Stimulated activated naive B cell treated with anti-CD40 and anti-IgM and Interleukin-4, amounts not matched to agents 10 μg/mL and 1 μg/mL and 100 μg/mL, for 72 hours (primary cell): ENCODE measurements around the gene MT1M.
"Not testable (repeated sequence)": the region's sequence is repeated elsewhere in the genome, so short reads cannot be mapped to it uniquely, and the experiment has no call there.

Experiments used
- ATAC-seq, 2 donors: fragments of 150-1000 bp; cut with Tn5 transposase; replicated peaks; 2 replicates each; pipeline ENCODE4 v1.10.0; 2021; ENCODE audit warnings: moderate library complexity in 1 of 2
- DNase-seq: peaks from one replicate; pipeline ENCODE4 v3.0.0; 2021
- H3K27ac Mint-ChIP-seq: one replicate; pipeline ENCODE4 v1.8.0; 2022; ENCODE audit warnings: mild to moderate bottlenecking, mixed read lengths
- H3K27me3 Mint-ChIP-seq, 2 donors: one replicate each; pipeline ENCODE4 v1.8.0; 2022; ENCODE audit warnings: mixed read lengths in 2 of 2
- H3K36me3 Mint-ChIP-seq, 2 donors: one replicate each; pipeline ENCODE4 v1.8.0; 2022; ENCODE audit warnings: mixed read lengths in 2 of 2, mild to moderate bottlenecking in 1 of 2
- H3K4me1 Mint-ChIP-seq, 2 donors: one replicate each; pipeline ENCODE4 v1.8.0; 2022; ENCODE audit warnings: mixed read lengths in 2 of 2, mild to moderate bottlenecking in 1 of 2
- H3K4me3 Mint-ChIP-seq, 2 donors: one replicate each; pipeline ENCODE4 v1.8.0; 2022; ENCODE audit warnings: mild to moderate bottlenecking in 2 of 2, mixed read lengths in 2 of 2, moderate library complexity in 1 of 2
- H3K9me3 Mint-ChIP-seq, 2 donors: one replicate each; pipeline ENCODE4 v1.8.0; 2022; ENCODE audit warnings: mixed read lengths in 2 of 2, mild to moderate bottlenecking in 1 of 2

Gene MT1M

GRCh38 chr16:56674570-56674969, 42.1 kb downstream of the MT1M start:
- peaks cover 10 to 20% of the 10 kb centered on the region in 2 donors for H3K4me1 Mint-ChIP-seq
- not testable (repeated sequence) for H3K36me3 Mint-ChIP-seq, H3K9me3 Mint-ChIP-seq, ATAC-seq, DNase-seq, H3K4me3 Mint-ChIP-seq
- peak overlapping the region; percentile 21 for H3K27ac Mint-ChIP-seq
- H3K27me3 Mint-ChIP-seq = peaks cover 69 to 81% of the 10 kb centered on the region in 2 donors

GRCh38 chr16:56675685-56676210, 43.3 kb downstream of the MT1M start:
- Mint-ChIP-seq H3K27me3 (peaks cover 57 to 70% of the 10 kb centered on the region in 2 donors), H3K9me3 (no peaks in the 10 kb centered on the region), H3K4me3 (peak overlapping the region; percentile 56 to 71), H3K36me3 (no peaks in the 10 kb centered on the region), H3K27ac (no peak overlapping the region), H3K4me1 (peaks cover 7 to 15% of the 10 kb centered on the region in 2 donors)
- DNase-seq (no peak), ATAC-seq (peak; percentile 32 to 50)

GRCh38 chr16:56677474-56677873, 45.0 kb downstream of the MT1M start:
- peaks cover 13 to 18% of the 10 kb centered on the region in 2 donors for H3K4me1 Mint-ChIP-seq
- no peak overlapping the region for H3K4me3 Mint-ChIP-seq
- no peak overlapping the region for H3K27ac Mint-ChIP-seq
- H3K9me3 Mint-ChIP-seq = no peaks in the 10 kb centered on the region
- no peak for DNase-seq
- no peaks in the 10 kb centered on the region for H3K36me3 Mint-ChIP-seq
- H3K27me3 Mint-ChIP-seq = peaks cover 45 to 54% of the 10 kb centered on the region in 2 donors
- no peak for ATAC-seq

- Mint-ChIP-seq H3K4me1 (peaks cover 17 to 30% of the 10 kb centered on the region in 2 donors), H3K27ac (no peak overlapping the region), H3K4me3 (no peak overlapping the region), H3K27me3 (peaks cover 37% of the 10 kb centered on the region in 2 donors), H3K9me3 (no peaks in the 10 kb centered on the region), H3K36me3 (peaks cover 2% of the 10 kb centered on the region in 2 donors)
- ATAC-seq = no peak
- no peak for DNase-seq
Measured at GRCh38 chr16:56679078-56679730, 46.7 kb downstream of the MT1M start.

GRCh38 chr16:56679818-56680217, 47.4 kb downstream of the MT1M start:
- Mint-ChIP-seq H3K36me3 (peaks cover 4 to 5% of the 10 kb centered on the region in 2 donors), H3K27ac (no peak overlapping the region), H3K9me3 (no peaks in the 10 kb centered on the region), H3K4me1 (peaks cover 17 to 30% of the 10 kb centered on the region in 2 donors), H3K4me3 (no peak overlapping the region), H3K27me3 (peaks cover 31 to 37% of the 10 kb centered on the region in 2 donors)
- ATAC-seq (no peak), DNase-seq (no peak)

GRCh38 chr16:56681939-56682702, 49.7 kb downstream of the MT1M start, which contains the start of gene MT1X:
Gene MT1X, plus strand, starts transcription at chr16:56682470. Its CDS starts 71 bp downstream, at chr16:56682541.
- peak within 1 kb of the TSS; percentile 91 to 92 for H3K4me3 Mint-ChIP-seq
- H3K27ac Mint-ChIP-seq = peak within 1 kb of the TSS; percentile 86
- DNase-seq (peak; percentile 82), ATAC-seq (peak; percentile 99 to 100)
- H3K27me3 Mint-ChIP-seq = peaks cover 14 to 20% of the 10 kb centered on the region in 2 donors
- H3K4me1 Mint-ChIP-seq = peaks cover 10 to 15% of the 10 kb centered on the region in 2 donors
- no peaks in the 10 kb centered on the region for H3K9me3 Mint-ChIP-seq
- H3K36me3 Mint-ChIP-seq = peaks cover 7 to 10% of the 10 kb centered on the region in 2 donors

GRCh38 chr16:56682703-56683397, 50.4 kb downstream of the MT1M start:
- DNase-seq = no peak
- Mint-ChIP-seq H3K4me3 (peak overlapping the region; percentile 91 to 92), H3K27ac (peak overlapping the region; percentile 86), H3K27me3 (peaks cover 10 to 17% of the 10 kb centered on the region in 2 donors), H3K9me3 (no peaks in the 10 kb centered on the region), H3K36me3 (peaks cover 7 to 10% of the 10 kb centered on the region in 2 donors), H3K4me1 (peaks cover 10 to 15% of the 10 kb centered on the region in 2 donors)
- peak; percentile 7 to 17 for ATAC-seq
